Stimulated activated CD4-positive, alpha-beta T cell treated with anti-CD3 and anti-CD28 coated beads, Interleukin-1b, Interleukin-23, amount 100 ng/mL, for 24 hours (primary cell): ENCODE results near the gene EML4.
"Not testable (repeated sequence)": the region's sequence is repeated elsewhere in the genome, so short reads cannot be mapped to it uniquely, and the experiment has no call there.

ENCODE experiments used
- DNase-seq, 4 experiments: peaks; one replicate each; pipeline ENCODE4 v3.0.0-alpha.2; 2020; ENCODE audit warnings: low read depth in 4 of 4, low spot score in 1 of 4

The EML4 gene, protein sequence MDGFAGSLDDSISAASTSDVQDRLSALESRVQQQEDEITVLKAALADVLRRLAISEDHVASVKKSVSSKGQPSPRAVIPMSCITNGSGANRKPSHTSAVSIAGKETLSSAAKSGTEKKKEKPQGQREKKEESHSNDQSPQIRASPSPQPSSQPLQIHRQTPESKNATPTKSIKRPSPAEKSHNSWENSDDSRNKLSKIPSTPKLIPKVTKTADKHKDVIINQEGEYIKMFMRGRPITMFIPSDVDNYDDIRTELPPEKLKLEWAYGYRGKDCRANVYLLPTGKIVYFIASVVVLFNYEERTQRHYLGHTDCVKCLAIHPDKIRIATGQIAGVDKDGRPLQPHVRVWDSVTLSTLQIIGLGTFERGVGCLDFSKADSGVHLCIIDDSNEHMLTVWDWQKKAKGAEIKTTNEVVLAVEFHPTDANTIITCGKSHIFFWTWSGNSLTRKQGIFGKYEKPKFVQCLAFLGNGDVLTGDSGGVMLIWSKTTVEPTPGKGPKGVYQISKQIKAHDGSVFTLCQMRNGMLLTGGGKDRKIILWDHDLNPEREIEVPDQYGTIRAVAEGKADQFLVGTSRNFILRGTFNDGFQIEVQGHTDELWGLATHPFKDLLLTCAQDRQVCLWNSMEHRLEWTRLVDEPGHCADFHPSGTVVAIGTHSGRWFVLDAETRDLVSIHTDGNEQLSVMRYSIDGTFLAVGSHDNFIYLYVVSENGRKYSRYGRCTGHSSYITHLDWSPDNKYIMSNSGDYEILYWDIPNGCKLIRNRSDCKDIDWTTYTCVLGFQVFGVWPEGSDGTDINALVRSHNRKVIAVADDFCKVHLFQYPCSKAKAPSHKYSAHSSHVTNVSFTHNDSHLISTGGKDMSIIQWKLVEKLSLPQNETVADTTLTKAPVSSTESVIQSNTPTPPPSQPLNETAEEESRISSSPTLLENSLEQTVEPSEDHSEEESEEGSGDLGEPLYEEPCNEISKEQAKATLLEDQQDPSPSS

DNA sequence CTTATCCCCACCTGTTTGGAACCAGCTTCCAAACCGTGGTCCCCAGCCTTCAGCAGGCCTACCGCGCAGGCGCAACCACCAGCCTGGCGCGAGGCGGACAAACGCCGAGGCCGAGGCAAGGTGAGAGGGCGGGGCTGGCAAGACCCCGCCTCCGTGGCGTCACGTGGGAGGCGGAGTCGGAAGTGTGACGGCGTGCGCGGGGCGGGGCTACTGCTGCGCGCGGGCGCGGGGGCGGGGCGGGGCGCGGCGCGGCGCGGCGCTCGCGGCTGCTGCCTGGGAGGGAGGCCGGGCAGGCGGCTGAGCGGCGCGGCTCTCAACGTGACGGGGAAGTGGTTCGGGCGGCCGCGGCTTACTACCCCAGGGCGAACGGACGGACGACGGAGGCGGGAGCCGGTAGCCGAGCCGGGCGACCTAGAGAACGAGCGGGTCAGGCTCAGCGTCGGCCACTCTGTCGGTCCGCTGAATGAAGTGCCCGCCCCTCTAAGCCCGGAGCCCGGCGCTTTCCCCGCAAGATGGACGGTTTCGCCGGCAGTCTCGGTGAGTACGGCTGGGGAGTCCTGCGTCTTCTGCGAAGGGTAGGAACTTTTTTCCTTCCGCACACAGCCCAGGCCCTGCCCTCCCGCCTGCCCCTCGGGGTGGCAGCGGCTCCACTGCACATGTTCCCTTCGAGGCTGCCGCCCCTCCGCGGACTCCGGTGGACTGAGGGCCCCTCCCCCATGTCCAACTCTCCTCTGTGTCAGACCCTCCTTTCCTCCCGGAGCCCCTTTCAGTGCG, at the start of gene EML4:
Gene EML4 (plus strand): TSS at position 254 of the 774 bp plus-strand sequence. CDS start 259 bp downstream, at position 513.
- DNase-seq, result peak; percentile 78 to 93 (median 86)

DNA sequence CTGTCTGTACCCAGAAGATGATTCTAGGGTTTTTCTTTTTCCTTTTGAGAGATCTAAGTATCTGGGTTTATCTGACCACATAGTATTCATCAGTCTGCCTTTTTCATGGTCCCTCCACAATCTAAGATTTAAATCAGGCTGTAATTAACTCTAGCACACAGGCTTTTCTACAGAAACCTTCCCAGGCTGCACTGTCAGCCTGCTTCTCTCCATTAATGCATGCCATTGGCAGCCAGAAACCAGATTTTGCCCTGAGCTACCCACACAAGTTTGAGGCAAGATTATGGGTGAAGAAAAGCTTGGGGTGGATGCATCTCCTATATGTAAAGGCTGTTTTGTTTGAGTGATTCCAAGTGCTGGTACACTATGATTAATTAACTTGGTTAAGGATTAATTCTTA, 45.7 kb upstream of the EML4 start:
- no peak for DNase-seq

DNA sequence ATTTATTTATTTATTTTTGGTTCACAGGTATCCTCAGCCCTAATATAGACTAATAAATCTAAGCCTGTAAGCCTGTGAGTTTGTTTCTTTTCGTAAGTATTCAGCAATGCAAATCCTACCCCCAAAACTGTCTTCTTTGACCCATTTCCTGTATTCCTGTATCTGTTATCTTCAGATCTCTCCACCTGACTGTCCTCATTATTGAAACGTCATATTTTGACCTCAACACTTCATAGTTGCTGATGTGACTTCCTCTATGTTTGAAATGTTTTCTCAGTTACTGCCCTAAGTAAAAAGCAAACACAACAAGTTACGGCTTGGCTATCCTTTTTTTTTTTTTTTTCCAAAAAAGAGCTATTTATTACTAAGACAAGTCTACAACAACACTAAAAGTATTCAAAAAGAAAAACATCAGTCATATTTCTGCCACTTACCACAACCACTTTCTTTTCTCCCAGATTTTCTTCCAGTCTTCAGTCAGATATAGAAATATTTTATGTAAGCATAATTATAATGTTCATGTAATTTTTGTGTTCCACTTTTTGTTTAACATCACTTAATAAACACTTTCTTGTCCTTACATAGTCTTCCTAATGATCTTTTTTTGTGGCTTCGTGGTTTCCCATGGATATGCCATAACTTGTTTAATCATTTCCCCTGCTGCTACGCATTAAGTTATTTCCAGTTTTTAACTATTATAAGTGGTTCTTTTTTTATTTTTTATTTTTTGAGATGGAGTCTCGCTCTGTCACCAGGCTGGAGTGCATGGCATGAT, 45.0 kb upstream of the EML4 start:
- no peak for DNase-seq

DNA sequence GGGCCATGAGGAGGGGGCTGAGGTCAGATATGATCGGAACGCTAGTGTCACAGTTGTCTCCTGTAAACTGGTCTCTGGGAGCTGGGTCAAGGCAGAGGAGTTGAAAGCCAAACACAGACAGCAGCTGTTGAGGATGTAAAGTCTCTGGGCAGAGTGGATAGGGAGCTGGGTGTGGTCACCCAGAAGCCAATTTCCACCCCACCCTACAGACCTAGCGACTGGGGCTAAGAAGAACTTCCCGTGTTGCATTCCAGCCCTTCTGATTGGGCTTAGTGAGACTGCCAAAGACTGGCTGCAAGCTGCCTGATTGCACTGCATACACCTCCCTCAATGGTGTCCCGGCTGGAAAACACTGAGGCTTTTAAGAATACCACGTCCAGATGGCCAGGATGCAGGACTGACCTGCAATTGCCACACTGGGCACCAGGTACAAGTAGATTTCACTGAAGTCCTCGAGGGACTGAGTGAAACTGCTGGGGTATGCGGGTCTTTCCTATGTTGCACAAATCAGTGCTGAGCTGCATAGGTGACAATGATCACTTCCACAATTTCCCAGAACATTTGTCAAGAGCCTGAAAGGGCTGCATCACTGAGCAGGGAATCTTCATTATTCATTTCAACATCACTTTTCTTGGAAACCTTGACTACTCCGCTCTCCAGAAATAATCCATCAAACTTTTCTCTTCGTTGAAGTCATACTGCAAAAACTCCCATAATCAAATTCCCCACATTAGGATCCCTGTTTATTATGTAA, 43.1 kb upstream of the EML4 start:
- no peak for DNase-seq

DNA sequence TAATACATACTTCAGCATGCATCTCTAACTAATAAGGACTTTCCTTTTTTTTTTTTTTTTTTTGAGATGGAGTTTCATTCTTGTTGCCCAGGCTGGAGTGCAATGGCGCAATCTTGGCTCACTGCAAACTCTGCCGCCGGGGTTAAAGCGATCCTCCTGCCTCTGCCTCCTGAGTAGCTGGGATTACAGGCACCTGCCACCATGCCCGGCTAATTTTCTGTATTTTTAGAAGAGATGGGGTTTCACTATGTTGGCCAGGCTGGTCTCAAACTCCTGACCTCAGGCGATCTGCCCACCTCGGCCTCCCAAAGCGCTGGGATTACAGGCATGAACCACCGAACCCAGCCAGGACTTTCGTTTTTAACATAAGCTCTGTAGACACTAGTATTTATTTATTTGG, 42.3 kb upstream of the EML4 start:
- DNase-seq, result not testable (repeated sequence)

DNA sequence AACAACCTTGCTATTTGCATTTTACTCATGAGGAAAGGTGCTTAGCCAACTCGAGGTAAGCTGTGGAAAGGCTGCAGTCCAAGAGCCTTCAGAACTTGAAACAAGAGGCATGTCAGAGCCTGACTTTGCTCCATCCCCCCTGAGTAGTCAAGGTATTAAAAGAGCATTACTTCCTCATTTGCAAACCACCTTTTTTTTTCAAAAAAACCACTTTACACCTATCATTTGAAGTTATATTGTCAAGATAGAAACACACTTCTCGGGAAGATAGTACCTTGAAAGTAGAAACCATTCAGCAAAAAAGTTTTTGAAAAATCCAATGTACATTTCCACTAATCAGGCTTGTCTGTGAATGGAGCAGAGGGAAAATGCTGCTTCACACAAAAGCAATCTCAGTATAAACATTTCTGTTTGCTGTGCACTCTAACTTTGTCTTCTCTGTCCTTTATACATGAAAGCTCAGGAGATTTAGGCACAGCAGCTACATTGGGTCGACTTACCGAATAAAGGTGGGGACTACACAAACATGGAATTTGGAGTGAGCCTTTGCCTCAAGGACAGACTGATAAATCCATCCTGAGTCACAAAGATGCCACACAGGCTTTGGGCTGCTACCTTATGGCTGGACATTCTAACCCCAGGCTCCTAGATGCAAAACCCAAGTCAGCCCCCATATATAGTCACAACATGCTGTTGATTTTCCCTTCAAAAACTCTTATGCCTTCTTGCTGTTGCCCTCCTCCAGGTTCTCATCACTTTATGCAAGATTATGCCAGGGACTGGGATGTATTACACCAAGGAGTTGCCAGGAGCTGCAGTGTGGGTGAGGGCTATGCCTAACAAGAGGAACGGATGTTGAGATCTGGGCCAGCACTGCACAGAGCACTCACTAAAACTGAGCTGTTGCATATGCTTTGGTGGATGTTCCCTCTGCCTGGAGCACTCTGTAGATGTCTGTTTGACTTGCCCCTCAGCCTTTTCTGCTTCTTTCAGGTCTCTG, 41.4 kb upstream of the EML4 start:
- no peak for DNase-seq

DNA sequence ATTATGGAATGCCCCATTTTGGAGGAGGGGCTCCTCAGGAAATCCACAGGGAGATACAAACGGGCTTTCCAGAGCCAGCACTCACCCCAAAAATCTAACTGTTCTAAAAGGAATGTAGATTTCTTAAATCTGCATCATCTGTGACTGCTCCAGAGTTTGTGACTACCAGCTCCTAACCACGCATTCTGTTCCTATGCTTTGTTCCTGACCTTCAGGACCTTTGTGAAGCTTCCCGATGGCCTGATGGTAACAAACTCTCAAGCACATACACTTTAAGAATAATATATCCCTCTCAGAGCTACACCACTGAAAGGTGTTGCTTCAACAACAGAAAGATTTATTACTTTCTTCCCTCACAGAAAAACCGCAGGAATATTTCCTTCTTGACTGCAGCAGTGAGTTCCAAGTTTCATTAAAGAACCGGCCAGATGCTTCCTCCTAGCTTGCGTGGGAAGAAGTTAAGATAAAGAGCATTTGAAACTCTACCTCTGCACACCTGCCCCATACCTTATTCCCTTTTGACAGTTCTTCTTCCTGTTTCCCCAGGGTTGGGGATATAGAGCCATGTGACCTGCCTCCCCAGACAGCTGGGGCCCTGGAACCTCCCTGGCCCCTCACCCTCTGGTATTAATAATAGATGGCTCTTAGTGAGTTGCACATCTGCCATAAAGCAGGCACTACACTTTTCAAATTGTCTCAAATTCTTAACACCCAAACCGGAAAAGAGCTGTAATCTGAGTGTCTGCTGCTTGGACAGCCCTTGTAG, 40.2 kb upstream of the EML4 start:
- no peak for DNase-seq

DNA sequence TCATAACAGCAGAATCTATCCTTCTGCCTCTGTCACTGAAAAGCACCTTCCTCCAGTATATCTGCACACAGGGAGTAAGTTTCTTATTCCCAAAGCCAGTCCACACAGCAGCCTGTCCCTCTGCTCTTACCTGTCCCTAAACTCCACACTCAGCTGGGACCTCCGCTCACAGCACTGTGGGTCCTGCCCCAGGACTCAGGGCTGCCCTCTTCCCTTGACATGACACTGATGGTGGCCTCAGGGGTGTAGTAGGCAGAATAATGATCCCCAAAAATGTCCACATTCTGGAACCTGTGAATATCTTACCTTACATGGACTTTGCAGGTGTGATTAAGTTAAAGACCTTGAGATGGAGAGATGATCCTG, 39.7 kb upstream of the EML4 start:
- no peak for DNase-seq

DNA sequence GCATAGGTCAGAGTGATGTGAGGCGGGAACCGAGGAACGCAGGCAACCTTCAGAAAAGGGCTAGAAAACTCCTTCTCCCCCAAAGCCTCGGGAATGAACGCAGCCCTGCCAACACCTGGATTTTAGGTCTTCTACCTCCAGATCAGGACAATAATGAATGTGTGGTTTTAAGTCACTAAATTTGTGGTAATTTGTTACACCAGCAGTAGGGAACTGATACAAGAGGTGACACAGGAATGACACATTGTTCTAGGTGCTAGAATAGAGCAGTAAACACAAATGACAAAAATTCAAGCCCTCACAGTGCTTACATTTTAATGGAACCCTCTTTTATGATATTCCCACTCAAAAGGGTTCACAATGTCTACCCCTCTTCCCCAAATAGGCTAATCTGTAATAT, 39.2 kb upstream of the EML4 start:
- no peak for DNase-seq

DNA sequence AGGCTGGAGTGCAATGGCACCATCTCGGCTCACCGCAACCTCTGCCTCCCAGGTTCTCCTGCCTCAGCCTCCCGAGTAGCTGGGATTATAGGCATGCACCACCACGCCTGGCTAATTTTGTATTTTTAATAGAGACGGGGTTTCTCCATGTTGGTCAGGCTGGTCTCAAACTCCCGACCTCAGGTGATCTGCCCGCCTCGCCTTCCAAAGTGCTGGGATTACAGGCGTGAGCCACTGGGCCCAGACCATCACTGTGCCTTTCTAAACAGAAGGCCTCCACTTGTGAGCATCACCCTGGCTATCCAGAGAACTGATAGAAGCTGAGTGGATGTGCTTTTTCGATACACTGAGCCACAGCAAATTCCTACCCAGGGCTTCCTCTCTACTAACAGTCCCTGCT, 38.3 kb upstream of the EML4 start:
- not testable (repeated sequence) for DNase-seq

DNA sequence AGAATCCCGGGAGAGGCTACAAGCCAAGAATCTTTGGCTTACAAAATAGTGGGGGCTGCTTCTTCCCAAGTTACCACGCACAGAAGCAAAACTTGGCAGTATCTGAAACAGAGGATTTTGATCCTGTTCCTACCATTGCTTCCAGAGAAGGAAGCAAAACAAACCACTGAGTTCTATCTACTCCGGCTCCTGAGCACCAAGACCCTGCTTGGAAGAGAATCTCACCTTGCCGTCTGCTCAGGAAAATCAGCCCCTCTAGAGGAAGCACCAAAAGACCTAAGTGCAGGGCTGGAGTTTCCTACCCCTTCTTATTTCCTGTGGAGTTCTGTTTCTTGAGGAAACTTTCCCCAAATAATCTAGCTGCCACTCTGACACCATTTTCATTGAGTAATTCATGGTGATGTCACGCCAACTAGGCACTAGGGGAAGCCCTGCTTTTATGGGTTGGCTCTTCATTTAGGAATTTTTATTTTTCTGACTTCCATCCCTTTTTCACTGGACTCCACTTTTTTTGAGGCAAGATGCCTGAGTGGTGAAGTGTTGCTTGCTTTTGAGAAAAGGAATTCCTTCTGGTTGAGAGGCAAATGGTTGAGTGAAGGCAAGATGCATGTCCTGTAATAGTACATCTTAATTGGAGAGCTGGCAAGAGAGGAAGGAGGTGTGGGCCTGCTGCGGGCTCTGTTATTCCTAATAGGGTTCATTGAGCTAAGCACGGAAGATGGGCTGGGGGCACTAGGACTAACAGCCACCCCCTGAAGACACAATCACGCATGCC, 36.8 kb upstream of the EML4 start:
- no peak for DNase-seq

DNA sequence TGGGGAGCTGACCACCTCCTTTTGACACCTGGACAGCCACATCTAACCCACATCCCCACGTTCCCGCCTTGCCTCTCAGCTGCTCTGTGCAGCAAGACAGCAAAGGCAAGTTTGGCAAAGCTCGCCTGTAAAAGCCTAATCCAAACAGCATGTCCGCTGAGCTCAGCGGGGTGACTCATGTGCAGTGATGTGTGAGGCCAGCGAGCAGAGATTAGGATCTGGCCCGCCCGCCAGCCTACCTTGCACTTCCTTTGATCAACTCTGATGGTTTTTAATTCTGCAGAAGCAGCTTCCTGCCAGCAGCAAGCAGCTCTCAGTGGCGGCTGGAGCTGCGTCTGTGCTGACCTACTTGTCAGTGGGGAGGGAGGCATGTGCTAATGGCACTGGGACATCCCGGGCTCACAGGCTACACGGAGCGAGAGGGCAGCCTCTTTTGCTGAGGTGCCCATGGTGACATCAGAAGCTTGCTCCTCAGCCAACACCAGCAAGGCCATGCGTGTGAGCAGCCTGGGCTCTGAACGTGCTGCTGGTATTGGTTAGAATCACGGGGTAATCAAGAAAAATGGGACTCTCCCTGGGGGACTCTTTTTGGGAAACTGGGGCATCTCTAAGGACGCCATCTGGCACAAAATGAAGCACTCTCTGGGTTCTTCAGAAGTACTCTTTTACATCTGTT, 36.0 kb upstream of the EML4 start:
- peak; percentile 39 to 80 (median 56) for DNase-seq

DNA sequence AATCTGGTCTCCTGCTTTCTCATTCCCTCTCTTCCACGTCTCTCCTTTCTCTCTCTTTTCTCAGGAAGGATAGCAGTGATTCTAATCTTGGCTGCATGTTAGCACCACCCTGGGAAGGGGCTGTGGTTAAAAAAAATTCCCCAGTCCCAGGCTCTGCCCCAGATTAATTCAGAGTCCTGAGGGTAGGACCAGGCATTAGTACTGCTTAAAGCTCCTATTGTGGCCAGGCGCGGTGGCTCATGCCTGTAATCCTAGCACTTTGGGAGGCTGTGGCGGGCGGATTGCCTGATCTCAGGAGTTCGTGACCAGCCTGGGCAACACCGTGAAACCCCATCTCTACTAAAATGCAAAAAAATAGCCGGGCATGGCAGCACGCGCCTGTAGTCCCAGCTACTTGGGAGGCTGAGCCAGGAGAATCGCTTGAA, 35.4 kb upstream of the EML4 start:
- DNase-seq, result no peak

DNA sequence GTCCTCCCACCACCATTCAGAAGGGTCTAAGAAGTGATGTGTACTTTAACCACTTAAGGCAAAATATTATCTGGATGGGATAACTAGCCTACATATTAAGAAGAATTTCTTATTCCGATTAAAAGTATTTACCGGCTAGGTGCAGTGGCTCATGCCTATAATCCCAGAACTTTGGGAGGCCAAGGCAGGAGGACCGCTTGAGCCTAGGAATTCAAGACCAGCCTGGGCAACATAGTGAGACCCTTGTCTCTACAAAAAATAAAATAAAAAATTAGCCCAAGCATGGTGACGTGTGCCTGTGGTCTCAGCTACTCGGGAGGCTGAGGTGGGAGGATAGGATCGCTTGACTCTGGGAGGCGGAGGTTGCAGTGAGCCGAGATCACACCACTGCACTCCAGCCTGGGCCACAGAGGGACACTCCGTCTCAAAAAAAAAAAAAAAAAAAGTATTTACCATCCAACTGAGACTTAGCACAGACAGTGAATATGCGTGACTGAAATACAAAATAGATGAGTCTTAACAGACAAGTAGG, 34.7 kb upstream of the EML4 start:
- DNase-seq, result not testable (repeated sequence)

DNA sequence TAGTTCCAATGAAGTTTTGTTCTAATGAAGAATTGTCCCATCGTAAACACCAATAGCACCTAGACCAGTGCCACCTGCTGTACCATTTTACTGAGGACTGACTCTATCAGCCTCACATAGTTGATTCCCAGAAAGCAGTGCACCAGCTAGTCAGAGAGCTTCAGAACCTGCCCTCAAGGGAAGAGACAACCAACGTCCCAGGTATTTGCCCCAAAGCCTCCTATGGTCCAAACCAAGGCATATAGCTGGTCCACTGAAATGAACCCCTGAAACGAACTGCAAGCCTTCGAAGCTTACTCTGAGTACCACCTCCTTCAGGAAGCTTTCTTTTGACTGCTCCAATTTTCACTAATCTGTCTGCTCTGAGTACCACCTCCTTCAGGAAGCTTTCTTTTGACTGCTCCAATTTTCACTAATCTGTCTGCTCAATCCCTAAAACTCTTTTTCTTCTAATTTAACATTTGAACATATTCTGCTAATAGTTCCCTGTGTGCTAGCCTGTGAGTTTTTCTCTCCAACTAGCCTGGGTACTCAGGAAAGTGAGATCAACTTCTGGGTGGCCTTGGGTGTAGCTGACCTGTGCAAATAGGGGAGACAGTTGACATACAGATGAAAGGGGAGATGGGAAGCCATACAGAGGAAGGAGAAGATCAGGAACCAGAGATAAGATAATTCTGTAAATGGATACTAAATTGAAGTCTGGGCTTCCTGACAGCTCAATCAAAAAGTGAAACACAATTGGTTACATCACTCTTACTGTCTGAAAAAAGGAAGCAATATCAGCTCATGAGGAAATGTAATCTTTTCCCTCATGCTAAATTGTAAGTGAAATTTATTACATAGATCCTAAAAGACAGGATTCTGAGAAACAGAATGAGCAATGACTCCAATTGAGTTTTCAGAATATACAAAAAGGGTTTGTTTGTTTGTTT, 33.5 kb upstream of the EML4 start:
- DNase-seq, result no peak
